Fibroblast of lung (primary cell): ENCODE results near the gene EXOC1L.

ENCODE experiments used
- EZH2 ChIP-seq: IDR thresholded peaks from 2 replicates; pipeline ENCODE4 v1.5.1; 2012; ENCODE audit warnings: low read length, control low read depth, mild to moderate bottlenecking; ENCODE audit errors: missing control alignments
- TF ChIP-seq, protein P1 (sequence below), 2 donors: IDR thresholded peaks in 1 of 2; conservative IDR thresholded peaks in 1 of 2; 1 replicate in 1 of 2; 2 replicates in 1 of 2; pipeline ENCODE4 v1.5.1; 2011 to 2012; ENCODE audit warnings: low read length in 2 of 2, control low read depth in 1 of 2, inconsistent platforms in 1 of 2, low read depth in 1 of 2, mild to moderate bottlenecking in 1 of 2

DNA sequence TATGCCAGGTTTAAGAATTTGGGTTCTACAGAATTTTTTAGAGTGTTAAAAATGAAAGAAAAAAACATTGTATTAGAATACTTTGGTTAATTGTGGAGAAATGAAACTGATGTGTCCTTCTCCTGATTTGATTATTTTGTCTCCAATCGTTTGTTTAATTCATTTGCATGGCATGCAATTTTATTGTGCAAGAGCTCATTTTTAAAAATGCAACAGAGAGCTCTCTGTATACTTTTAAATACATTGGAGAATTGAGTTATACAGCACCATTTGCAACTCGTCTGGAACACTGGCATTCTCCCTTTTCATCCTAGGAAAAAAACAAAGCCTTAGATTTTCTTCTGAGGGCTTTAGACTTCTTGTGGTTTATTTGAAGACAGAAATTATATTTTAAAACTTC lies 689 bp downstream of the EXOC1L start:
- TF ChIP-seq, protein P1, sequence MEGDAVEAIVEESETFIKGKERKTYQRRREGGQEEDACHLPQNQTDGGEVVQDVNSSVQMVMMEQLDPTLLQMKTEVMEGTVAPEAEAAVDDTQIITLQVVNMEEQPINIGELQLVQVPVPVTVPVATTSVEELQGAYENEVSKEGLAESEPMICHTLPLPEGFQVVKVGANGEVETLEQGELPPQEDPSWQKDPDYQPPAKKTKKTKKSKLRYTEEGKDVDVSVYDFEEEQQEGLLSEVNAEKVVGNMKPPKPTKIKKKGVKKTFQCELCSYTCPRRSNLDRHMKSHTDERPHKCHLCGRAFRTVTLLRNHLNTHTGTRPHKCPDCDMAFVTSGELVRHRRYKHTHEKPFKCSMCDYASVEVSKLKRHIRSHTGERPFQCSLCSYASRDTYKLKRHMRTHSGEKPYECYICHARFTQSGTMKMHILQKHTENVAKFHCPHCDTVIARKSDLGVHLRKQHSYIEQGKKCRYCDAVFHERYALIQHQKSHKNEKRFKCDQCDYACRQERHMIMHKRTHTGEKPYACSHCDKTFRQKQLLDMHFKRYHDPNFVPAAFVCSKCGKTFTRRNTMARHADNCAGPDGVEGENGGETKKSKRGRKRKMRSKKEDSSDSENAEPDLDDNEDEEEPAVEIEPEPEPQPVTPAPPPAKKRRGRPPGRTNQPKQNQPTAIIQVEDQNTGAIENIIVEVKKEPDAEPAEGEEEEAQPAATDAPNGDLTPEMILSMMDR (conservative IDR thresholded peaks at IDR 0.05 in 1 of 2, IDR thresholded peaks at IDR 0.05 in 1 of 2; ENCODE audit: low read depth in 1 of 2, low read length in 2 of 2) = no peak
- no peak for TF ChIP-seq EZH2
